Left cardiac atrium (tissue), 4 donors: Measurements from ENCODE around the gene PPP1R1B. TPM values are rescaled to one million over a fixed set of nuclear protein-coding genes. Genes with fewer than 3 reads are reported as not detected.

Experiments used
- ATAC-seq, 2 donors: fragments of 200-7000 bp; cut with Tn5 transposase; one replicate each; pipeline ENCODE4 v1.9.1; 2020; ENCODE audit warnings: mild to moderate bottlenecking in 2 of 2, moderate library complexity in 2 of 2
- DNase-seq: peaks from one replicate; pipeline ENCODE4 v3.0.0-alpha.2; 2020
- intact Hi-C, 2 donors: fragments of 100-400 bp; cut with DNase I; formaldehyde crosslinking; loops; one replicate each; pipeline versions ENCODE4 v1.14.1 to v1.15.1; 2022 to 2023
- total RNA-seq, 2 donors: library from RNA; stranded (reverse); fragmentation: NEBNext Ultra II Directional; extraction: Animal tissue kit (Norgen Biotek cat#: 25700); gene quantifications; one replicate each; pipeline ENCODE4 v1.2.1, GENCODE V29; 2021
- donor health status: DM: no; HTN: yes; CAD: no.
- donor health status: DM: no; HTN: yes; CAD: no; lungs with severe emphysema.
- donor health status: DM: yes; HTN: yes; CAD: no.
- donor health status: Dilated cardiomyopathy.

PPP1R1B gene
- total RNA-seq, 2 donors from 2014 or later = 4.0 to 5.3 TPM

GRCh38 chr17:39673335-39674081 lies 46.8 kb downstream of the PPP1R1B start:
- no peak for ATAC-seq
- no peak for DNase-seq
- intact Hi-C loops = loop anchor here in 1 of 2 donors (5.0 kb wide), 1 partner anchor 51 kb away; no protein-coding TSS in a partner anchor

DNA sequence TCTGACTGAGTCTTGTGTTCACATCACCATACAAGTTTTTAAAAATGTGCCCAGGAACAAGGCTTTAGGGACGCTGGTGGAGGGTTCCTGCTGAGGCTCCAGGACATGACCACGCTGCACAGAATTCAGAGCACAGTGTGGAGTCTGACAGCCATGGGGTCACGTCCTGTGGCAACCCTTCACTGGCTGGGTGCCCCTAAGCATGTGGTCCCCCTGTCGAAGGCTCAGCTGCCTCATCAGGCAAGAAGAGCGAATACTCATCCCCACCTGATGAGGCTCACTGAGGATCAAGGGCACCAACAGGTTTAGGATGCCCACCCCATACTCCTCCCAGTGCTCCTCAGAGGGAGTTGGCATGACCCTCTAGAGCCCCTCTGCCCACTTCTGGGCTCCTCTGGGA lies 47.4 kb downstream of the PPP1R1B start:
- no peak for DNase-seq
- no peak for ATAC-seq
- intact Hi-C loops = loop anchor here in 1 of 2 donors (5.0 kb wide), 1 partner anchor 52 kb away; no protein-coding TSS in a partner anchor

GRCh38 chr17:39674702-39675389 lies 48.1 kb downstream of the PPP1R1B start:
- intact Hi-C loops = loop anchor here in 1 of 2 donors (5.0 kb wide), 1 partner anchor 53 kb away; no protein-coding TSS in a partner anchor
- ATAC-seq (peak; percentile 28 to 45), DNase-seq (peak; percentile 69)

- intact Hi-C loops = no loop called here
- DNase-seq (no peak), ATAC-seq (no peak)
Observed at GRCh38 chr17:39675390-39676082, 48.8 kb downstream of the PPP1R1B start.

- peak; percentile 72 for DNase-seq
- intact Hi-C loops = no loop called here
- ATAC-seq = peak; percentile 33 to 36
Observed at GRCh38 chr17:39676198-39676819, 49.6 kb downstream of the PPP1R1B start.

- no peak for DNase-seq
- intact Hi-C loops = no loop called here
- ATAC-seq = no peak
Observed at GRCh38 chr17:39677072-39677471, 50.3 kb downstream of the PPP1R1B start.

DNA sequence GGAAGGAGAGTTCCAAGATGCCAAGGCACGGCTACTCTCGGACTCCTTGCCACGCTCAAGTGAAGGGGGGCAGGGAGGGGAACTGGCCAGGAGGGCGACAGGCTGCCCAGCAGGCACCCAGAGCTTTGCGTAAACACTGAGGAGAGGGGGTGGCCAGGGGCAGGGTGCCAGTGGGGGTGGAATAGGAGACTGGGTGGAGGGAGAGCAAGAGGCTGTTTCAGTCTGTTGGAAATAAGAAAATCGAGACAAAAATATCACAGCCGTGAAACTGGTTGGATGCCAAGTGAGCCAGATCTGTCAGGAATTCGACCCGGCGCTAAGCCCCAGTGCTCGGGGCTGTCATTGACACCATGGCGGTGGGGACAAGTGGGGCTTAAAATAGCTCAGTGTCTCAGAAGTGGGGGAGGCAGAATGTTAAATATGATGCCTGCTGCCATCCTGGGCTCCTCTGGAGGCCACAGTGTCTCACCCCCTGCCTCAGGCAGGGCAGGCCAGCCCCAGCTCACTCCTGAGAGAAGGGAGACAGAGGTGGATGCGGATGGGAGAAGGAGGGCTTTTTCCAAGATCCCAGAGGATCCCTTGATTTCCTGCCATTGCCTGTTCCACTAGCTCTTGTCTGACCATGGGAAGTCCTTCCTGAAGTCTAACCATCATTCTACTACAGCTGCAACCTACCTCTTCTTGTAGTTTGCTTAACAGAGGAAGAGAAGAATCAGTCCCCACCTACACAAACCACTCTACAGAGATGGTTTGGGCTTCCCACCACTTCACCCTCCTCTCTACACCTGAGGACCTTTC lies 51.0 kb downstream of the PPP1R1B start:
- ATAC-seq (peak; percentile 68 to 71), DNase-seq (peak; percentile 75)
- intact Hi-C loops = no loop called here

DNA sequence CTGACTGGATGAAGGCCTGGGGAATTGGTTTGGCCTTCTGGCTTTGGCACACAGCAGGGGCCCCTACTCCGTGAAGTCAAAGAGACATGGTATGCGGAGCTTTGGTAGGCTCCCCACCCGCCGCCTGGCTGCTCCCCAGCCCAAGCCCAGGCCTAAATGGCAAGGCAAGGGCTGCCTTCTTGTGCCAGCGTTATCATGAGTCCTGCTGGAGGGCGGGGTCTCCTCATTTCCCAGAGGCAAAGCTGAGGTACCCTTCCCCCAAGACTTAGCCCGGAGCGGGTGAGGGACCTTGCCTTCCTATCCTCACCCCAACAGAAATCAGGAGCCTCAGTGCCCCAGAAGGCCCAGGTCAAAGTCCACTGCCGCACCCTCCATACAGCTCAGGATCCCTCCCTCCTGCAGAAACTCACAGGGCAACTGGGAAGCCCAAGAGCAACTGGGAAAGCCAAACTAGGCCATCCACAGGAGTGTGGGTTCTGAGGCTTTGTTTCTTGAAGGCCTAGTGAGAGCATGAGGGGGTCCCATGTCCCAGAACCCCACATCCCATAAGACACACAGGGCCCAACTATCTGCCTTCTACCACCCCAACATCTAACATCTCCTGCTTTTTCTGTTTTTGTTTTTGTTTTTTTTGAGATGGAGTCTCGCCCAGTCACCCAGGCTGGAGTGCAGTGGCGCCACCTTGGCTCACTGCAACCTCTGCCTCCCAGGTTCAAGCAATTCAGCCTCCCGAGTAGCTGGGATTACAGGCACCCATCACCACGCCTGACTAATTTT lies 51.8 kb downstream of the PPP1R1B start:
- no peak for ATAC-seq
- DNase-seq = no peak
- intact Hi-C loops = no loop called here

DNA sequence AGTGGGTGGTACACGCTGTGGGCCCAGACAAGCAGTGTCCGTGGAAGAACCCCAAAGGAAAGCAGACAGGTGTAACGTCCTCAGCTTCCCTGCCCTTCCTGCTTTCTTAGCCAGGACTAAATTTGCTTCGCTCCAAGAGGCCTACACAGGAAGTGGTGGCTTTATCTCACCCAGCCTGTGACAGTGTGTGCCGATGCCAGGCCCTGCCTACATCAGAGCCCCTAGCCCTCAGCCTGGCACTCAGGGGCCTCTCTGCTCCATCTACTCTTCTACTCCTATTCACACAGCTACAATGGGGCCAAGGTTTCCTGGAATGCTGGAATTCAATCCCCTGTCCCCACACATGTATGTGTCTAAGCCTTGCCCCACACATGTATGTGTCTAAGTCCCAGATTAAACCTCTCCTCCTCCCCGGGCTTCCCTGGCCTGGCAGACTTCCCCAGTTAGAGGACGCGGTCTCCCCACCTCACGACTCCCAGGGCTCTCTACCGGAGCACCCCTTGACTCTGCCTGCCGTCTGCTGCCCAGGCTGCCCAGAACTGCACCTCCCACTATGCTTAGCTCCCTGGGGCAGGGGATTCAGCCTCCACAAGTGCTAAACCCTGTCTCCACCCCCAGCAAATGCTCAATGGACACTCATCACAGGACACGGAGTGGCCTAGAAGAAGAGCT lies 52.9 kb downstream of the PPP1R1B start:
- no peak for DNase-seq
- peak; percentile 32 to 55 for ATAC-seq
- intact Hi-C loops = no loop called here

GRCh38 chr17:39683295-39683939 lies 56.7 kb downstream of the PPP1R1B start:
- no peak for DNase-seq
- ATAC-seq = no peak
- intact Hi-C loops = no loop called here

GRCh38 chr17:39684369-39685192 lies 57.8 kb downstream of the PPP1R1B start:
- no peak for ATAC-seq
- DNase-seq = no peak
- intact Hi-C loops = no loop called here

Other genes starting within 250 kb of the PPP1R1B start
- 10 to 100 TPM in 1 of 2 donors, 1 to 10 TPM in 1; 6.1 to 11.4 TPM for gene FBXL20, start 225.3 kb upstream of the PPP1R1B start, total RNA-seq
- 10 to 100 TPM; 21.1 to 27.2 TPM for gene MED1, start 175.7 kb upstream of the PPP1R1B start, total RNA-seq
- gene CDK12, start 165.5 kb upstream of the PPP1R1B start, total RNA-seq = 10 to 100 TPM; 23.7 to 28.6 TPM
- not detected for gene NEUROD2, start 19.0 kb upstream of the PPP1R1B start, total RNA-seq
- gene STARD3, start 10.2 kb downstream of the PPP1R1B start, total RNA-seq = 10 to 100 TPM; 22.8 to 24.8 TPM
- gene TCAP, start 38.4 kb downstream of the PPP1R1B start, total RNA-seq = 1,000 to 10,000 TPM; 1,910 to 2,797 TPM
- 10 to 100 TPM in 1 of 2 donors, 1 to 10 TPM in 1; 9.7 to 11.2 TPM for gene PNMT, start 41.5 kb downstream of the PPP1R1B start, total RNA-seq
- gene PGAP3, start 61.1 kb downstream of the PPP1R1B start, total RNA-seq = 10 to 100 TPM in 1 of 2 donors, 1 to 10 TPM in 1; 9.7 to 18.1 TPM
- 10 to 100 TPM; 72.7 to 78.5 TPM for gene ERBB2, start 73.1 kb downstream of the PPP1R1B start, total RNA-seq
- gene MIEN1, start 103.6 kb downstream of the PPP1R1B start, total RNA-seq = 10 to 100 TPM; 48.7 to 55.3 TPM
- 1 to 10 TPM; 1.3 to 2.5 TPM for gene GRB7, start 111.0 kb downstream of the PPP1R1B start, total RNA-seq
- gene IKZF3, start 237.4 kb downstream of the PPP1R1B start, total RNA-seq = 1 to 10 TPM; 1.0 to 1.7 TPM
- not detected for gene ZPBP2, start 241.2 kb downstream of the PPP1R1B start, total RNA-seq